Measurements from ENCODE around the gene ANKRD2.
"Not testable (repeated sequence)": the region's sequence is repeated elsewhere in the genome, so short reads cannot be mapped to it uniquely, and the experiment has no call there.

Gene ANKRD2

DNA sequence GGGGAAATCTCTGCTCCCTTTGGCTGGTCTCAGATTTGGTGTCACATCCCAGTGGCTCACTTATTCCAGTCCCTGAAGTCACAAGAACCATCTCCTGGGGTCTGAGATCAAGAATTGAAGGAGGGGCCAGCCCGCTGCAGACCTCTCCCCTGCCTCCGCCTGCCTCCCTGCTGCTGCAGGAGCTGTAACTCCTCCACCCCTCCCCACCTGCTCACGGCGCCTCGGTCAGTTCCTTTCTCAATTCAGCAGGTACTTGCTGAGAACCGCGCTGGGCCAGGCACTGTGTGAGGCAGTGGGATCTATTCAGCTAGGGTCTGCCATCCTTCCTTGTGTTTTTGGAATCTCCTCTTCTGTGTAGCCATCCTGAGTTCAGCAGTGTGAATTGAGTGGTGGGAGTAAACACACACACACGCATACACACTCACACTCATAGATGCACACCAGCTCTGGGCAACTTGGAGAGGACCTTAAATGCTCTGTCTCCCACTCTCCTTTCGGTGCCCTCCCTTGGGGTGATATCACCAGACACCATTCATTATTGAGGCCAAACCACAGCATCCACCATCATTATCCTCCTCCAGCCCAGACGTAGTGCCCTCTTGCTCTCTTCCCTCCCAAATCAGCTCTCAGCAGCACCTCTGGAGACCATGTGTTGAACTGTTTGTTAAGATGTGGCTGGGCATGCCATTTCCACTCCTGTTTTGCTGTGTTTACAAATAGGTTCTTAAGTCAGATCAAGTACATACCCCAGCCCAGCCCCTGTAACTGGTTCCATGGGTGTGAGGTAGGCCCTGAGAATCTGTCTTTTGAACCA, 22.0 kb upstream of the ANKRD2 start:
- no peak overlapping the region for H3K27ac ChIP-seq (ENCODE audit: low read depth, low read length)
- no peaks in the 10 kb centered on the region for H3K9me2 ChIP-seq (replicated peaks; ENCODE audit: insufficient read depth, low read length)
- no peaks in the 10 kb centered on the region for H3F3A ChIP-seq (ENCODE audit: insufficient read depth)
- no peaks in the 10 kb centered on the region for H4K20me1 ChIP-seq (ENCODE audit: low read depth, low read length)
- no peaks in the 10 kb centered on the region for H3K79me2 ChIP-seq (ENCODE audit: insufficient read depth, low read length)
- no peak overlapping the region for H3K4me3 ChIP-seq (ENCODE audit: insufficient read depth, low read length, poor library complexity, severe bottlenecking)
- no peaks in the 10 kb centered on the region for H3K9me3 ChIP-seq (ENCODE audit: insufficient read depth, low read length)
- no peak overlapping the region for H3K9ac ChIP-seq (ENCODE audit: low read length)
- H3K4me2 ChIP-seq (ENCODE audit: low read depth, low read length, poor library complexity, severe bottlenecking) = no peak overlapping the region
- no peak overlapping the region for H2AFZ ChIP-seq (ENCODE audit: low read depth, low read length, severe bottlenecking)
- TF ChIP-seq CTCF (IDR thresholded peaks at IDR 0.05; ENCODE audit: insufficient read depth, low read length, poor library complexity, severe bottlenecking) = no peak
- no peak for TF ChIP-seq EZH2phosphoT487 (conservative IDR thresholded peaks at IDR 0.05; ENCODE audit: low read length)
- H3K27me3 ChIP-seq (ENCODE audit: low read length) = no peaks in the 10 kb centered on the region
- no peaks in the 10 kb centered on the region for H3K36me3 ChIP-seq (ENCODE audit: low read length)

DNA sequence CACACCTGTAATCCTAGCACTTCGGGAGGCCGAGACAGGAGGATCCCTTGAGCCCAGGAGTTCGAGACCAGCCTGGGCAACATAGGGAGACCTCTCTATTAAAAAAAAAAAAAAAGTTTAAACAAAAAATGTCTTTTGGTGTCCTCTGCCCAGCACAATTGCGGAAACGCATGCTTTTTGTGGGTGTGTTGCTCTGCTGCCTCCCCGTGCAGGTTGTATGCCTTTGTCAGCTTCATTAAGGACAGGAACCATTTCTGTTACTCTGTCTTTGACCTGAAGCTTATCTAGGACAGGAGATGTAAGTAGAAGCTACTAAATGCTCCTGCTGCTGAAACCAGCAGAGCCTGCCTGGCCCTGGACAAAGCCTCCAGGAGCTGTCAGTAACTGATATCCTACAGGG, 21.3 kb upstream of the ANKRD2 start:
- H3K36me3 ChIP-seq (ENCODE audit: low read length) = no peaks in the 10 kb centered on the region
- H3K9me2 ChIP-seq (replicated peaks; ENCODE audit: insufficient read depth, low read length) = no peaks in the 10 kb centered on the region
- TF ChIP-seq CTCF (IDR thresholded peaks at IDR 0.05; ENCODE audit: insufficient read depth, low read length, poor library complexity, severe bottlenecking) (no peak), EZH2phosphoT487 (conservative IDR thresholded peaks at IDR 0.05; ENCODE audit: low read length) (no peak)
- H3K9me3 ChIP-seq (ENCODE audit: insufficient read depth, low read length) = no peaks in the 10 kb centered on the region
- no peaks in the 10 kb centered on the region for H3K27me3 ChIP-seq (ENCODE audit: low read length)
- H3K4me3 ChIP-seq (ENCODE audit: insufficient read depth, low read length, poor library complexity, severe bottlenecking) = no peak overlapping the region
- no peak overlapping the region for H3K27ac ChIP-seq (ENCODE audit: low read depth, low read length)
- H4K20me1 ChIP-seq (ENCODE audit: low read depth, low read length) = no peaks in the 10 kb centered on the region
- H3K79me2 ChIP-seq (ENCODE audit: insufficient read depth, low read length) = no peaks in the 10 kb centered on the region
- no peak overlapping the region for H2AFZ ChIP-seq (ENCODE audit: low read depth, low read length, severe bottlenecking)
- no peak overlapping the region for H3K4me2 ChIP-seq (ENCODE audit: low read depth, low read length, poor library complexity, severe bottlenecking)
- H3F3A ChIP-seq (ENCODE audit: insufficient read depth) = no peaks in the 10 kb centered on the region
- H3K9ac ChIP-seq (ENCODE audit: low read length) = no peak overlapping the region

DNA sequence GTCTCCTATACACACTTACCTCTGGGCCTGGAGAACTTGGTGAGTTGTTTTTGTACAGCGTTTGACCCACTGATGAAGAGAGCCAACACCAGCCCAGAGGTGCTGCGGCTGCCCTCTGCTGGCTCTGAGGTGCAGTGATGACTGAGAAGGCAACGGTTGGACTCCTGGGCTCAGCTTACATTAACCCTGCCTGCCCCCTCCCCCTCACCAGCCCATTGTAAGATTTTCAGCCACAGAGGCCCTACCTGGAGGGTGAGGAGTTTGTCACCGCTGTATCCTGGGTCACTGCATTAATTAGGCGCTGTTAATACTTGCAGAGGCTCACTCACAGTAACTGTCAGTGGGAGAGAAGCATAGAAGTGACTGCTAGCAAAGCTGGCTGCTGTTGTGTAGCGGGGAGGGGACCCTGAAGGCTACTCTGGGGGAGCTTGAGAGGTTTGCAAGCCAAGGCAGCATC, 19.0 kb upstream of the ANKRD2 start:
- TF ChIP-seq EZH2phosphoT487 (conservative IDR thresholded peaks at IDR 0.05; ENCODE audit: low read length) (no peak), CTCF (IDR thresholded peaks at IDR 0.05; ENCODE audit: insufficient read depth, low read length, poor library complexity, severe bottlenecking) (peak; percentile 45)
- H3K27me3 ChIP-seq (ENCODE audit: low read length) = no peaks in the 10 kb centered on the region
- no peaks in the 10 kb centered on the region for H3F3A ChIP-seq (ENCODE audit: insufficient read depth)
- no peaks in the 10 kb centered on the region for H3K36me3 ChIP-seq (ENCODE audit: low read length)
- H3K27ac ChIP-seq (ENCODE audit: low read depth, low read length) = no peak overlapping the region
- no peaks in the 10 kb centered on the region for H4K20me1 ChIP-seq (ENCODE audit: low read depth, low read length)
- no peaks in the 10 kb centered on the region for H3K9me3 ChIP-seq (ENCODE audit: insufficient read depth, low read length)
- no peaks in the 10 kb centered on the region for H3K79me2 ChIP-seq (ENCODE audit: insufficient read depth, low read length)
- no peak overlapping the region for H3K4me2 ChIP-seq (ENCODE audit: low read depth, low read length, poor library complexity, severe bottlenecking)
- H3K4me3 ChIP-seq (ENCODE audit: insufficient read depth, low read length, poor library complexity, severe bottlenecking) = no peak overlapping the region
- no peak overlapping the region for H3K9ac ChIP-seq (ENCODE audit: low read length)
- no peaks in the 10 kb centered on the region for H3K9me2 ChIP-seq (replicated peaks; ENCODE audit: insufficient read depth, low read length)
- H2AFZ ChIP-seq (ENCODE audit: low read depth, low read length, severe bottlenecking) = no peak overlapping the region

GRCh38 chr10:97554336-97554735, 18.2 kb upstream of the ANKRD2 start:
- not testable (repeated sequence) for H3K79me2 ChIP-seq (ENCODE audit: insufficient read depth, low read length); H3K9me2 ChIP-seq (replicated peaks; ENCODE audit: insufficient read depth, low read length); H3K36me3 ChIP-seq (ENCODE audit: low read length); H2AFZ ChIP-seq (ENCODE audit: low read depth, low read length, severe bottlenecking); H4K20me1 ChIP-seq (ENCODE audit: low read depth, low read length); H3K27ac ChIP-seq (ENCODE audit: low read depth, low read length); H3K9me3 ChIP-seq (ENCODE audit: insufficient read depth, low read length); H3K4me3 ChIP-seq (ENCODE audit: insufficient read depth, low read length, poor library complexity, severe bottlenecking); H3F3A ChIP-seq (ENCODE audit: insufficient read depth); H3K4me2 ChIP-seq (ENCODE audit: low read depth, low read length, poor library complexity, severe bottlenecking); H3K9ac ChIP-seq (ENCODE audit: low read length); H3K27me3 ChIP-seq (ENCODE audit: low read length)

DNA sequence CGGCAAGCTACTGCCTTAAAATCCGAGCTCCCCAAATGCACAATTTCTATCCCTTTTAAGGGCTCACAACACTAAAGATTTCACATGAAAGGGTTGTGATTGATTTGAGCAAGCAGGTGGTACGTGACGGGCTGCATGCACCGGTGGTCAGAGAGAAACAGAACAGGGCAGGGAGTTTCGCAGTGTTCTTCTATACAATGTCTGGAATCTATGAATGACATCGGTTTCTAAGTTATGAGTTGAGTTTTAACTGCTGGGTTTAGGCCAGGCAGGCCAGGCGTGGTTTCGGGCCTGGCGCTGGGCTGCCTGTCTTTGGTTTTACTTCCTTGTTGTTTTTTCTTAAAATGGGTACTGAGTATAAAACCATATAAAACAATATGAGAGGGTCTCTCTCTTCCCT, 17.0 kb upstream of the ANKRD2 start:
- H3K4me3 ChIP-seq (ENCODE audit: insufficient read depth, low read length, poor library complexity, severe bottlenecking); H2AFZ ChIP-seq (ENCODE audit: low read depth, low read length, severe bottlenecking); H4K20me1 ChIP-seq (ENCODE audit: low read depth, low read length); H3K27ac ChIP-seq (ENCODE audit: low read depth, low read length); H3K79me2 ChIP-seq (ENCODE audit: insufficient read depth, low read length); H3K9me2 ChIP-seq (replicated peaks; ENCODE audit: insufficient read depth, low read length); H3K9me3 ChIP-seq (ENCODE audit: insufficient read depth, low read length); H3K36me3 ChIP-seq (ENCODE audit: low read length); H3K9ac ChIP-seq (ENCODE audit: low read length); H3K27me3 ChIP-seq (ENCODE audit: low read length); H3F3A ChIP-seq (ENCODE audit: insufficient read depth); H3K4me2 ChIP-seq (ENCODE audit: low read depth, low read length, poor library complexity, severe bottlenecking): not testable (repeated sequence)

Measured in SU-DHL-6 (cell line).